ENCODE data around the gene ALPL. TPM values are rescaled to one million over a fixed set of nuclear protein-coding genes. Genes with fewer than 3 reads are reported as not detected.
A peak's percentile ranks its signal among the peaks of the same experiment; 100 is the strongest.

Gene ALPL
- total and polyA plus RNA-seq, 9 of the 15 experiments (the other 6 are each of a cell fraction or from before 2014, with no cell fraction given) = 0.04 to 0.38 (median 0.18) TPM; not detected in 4

DNA sequence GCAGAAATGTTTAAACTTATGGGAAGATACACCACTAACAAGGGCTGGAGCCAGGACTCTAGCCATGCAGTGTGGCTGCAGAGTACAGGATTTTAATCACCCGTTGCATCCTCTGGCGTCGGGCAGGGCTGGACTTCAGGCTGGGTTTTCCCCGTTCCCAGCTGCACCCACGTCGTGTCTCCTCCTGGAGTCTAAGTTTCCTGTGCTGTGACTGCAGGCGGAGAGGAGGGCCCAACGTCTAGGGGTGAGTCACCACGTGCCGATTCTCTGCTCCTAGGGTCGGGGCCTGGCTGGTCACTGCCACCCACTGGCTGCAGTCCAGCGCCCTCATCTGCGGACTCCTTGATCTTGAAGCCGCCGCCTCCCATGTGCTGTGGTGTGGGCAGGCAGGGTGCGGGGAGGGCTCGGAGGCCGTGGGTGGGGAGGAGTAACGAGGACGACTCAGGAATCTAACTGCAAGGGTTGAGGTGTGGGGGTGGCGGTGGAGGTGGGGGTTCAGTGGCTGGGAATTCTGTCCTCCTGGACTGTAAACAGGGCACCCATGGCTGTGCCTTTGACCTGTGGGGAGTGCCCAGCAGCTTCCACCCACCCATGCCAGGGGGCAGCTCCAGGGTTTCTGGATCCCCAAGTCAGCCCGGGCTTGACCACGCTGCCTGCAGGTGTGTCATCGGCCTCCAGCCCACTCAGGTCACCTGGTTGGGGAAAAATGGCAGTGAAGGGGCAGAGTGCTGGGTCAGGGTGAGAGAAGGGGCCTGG is 77.8 kb downstream of the ALPL start (continued):
- TF ChIP-seq, protein P1, sequence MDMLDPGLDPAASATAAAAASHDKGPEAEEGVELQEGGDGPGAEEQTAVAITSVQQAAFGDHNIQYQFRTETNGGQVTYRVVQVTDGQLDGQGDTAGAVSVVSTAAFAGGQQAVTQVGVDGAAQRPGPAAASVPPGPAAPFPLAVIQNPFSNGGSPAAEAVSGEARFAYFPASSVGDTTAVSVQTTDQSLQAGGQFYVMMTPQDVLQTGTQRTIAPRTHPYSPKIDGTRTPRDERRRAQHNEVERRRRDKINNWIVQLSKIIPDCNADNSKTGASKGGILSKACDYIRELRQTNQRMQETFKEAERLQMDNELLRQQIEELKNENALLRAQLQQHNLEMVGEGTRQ (CRISPR knock-in tag; IDR thresholded peaks at IDR 0.05) = peak; percentile 63; the same call in 1 of the 2 replicates
- TF ChIP-seq ZNF766 (CRISPR knock-in tag; conservative IDR thresholded peaks at IDR 0.05) (no peak), CBX5 (IDR thresholded peaks at IDR 0.05; ENCODE audit: borderline replicate concordance, low read depth) (no peak), KLF16 (IDR thresholded peaks at IDR 0.05) (no peak), E2F3 (CRISPR knock-in tag; IDR thresholded peaks at IDR 0.05) (no peak), POLR2A (conservative IDR thresholded peaks at IDR 0.05) (no peak), SOX6 (IDR thresholded peaks at IDR 0.05) (no peak), TCF7 (IDR thresholded peaks at IDR 0.05; ENCODE audit: borderline replicate concordance) (peak; percentile 88; the same call in 1 of the 2 replicates), TEAD4 (IDR thresholded peaks at IDR 0.05; ENCODE audit: low read length) (no peak), TEAD4 (CRISPR knock-in tag; IDR thresholded peaks at IDR 0.05; ENCODE audit: borderline replicate concordance) (peak; percentile 58; the same call in 1 of the 2 replicates), KLF1 (tag; IDR thresholded peaks at IDR 0.05) (no peak), LARP7 (IDR thresholded peaks at IDR 0.05) (no peak), ZNF217 (CRISPR knock-in tag; IDR thresholded peaks at IDR 0.05) (no peak), MCM5 (IDR thresholded peaks at IDR 0.05; ENCODE audit: low read depth) (no peak), PHTF2 (CRISPR knock-in tag; IDR thresholded peaks at IDR 0.05) (no peak)
- TF ChIP-seq, protein P2, sequence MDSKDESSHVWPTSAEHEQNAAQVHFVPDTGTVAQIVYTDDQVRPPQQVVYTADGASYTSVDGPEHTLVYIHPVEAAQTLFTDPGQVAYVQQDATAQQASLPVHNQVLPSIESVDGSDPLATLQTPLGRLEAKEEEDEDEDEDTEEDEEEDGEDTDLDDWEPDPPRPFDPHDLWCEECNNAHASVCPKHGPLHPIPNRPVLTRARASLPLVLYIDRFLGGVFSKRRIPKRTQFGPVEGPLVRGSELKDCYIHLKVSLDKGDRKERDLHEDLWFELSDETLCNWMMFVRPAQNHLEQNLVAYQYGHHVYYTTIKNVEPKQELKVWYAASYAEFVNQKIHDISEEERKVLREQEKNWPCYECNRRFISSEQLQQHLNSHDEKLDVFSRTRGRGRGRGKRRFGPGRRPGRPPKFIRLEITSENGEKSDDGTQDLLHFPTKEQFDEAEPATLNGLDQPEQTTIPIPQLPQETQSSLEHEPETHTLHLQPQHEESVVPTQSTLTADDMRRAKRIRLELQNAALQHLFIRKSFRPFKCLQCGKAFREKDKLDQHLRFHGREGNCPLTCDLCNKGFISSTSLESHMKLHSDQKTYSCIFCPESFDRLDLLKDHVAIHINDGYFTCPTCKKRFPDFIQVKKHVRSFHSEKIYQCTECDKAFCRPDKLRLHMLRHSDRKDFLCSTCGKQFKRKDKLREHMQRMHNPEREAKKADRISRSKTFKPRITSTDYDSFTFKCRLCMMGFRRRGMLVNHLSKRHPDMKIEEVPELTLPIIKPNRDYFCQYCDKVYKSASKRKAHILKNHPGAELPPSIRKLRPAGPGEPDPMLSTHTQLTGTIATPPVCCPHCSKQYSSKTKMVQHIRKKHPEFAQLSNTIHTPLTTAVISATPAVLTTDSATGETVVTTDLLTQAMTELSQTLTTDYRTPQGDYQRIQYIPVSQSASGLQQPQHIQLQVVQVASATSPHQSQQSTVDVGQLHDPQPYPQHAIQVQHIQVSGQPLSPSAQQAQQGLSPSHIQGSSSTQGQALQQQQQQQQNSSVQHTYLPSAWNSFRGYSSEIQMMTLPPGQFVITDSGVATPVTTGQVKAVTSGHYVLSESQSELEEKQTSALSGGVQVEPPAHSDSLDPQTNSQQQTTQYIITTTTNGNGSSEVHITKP (IDR thresholded peaks at IDR 0.05; ENCODE audit: partially characterized antibody) = no peak
- TF ChIP-seq, protein P3, sequence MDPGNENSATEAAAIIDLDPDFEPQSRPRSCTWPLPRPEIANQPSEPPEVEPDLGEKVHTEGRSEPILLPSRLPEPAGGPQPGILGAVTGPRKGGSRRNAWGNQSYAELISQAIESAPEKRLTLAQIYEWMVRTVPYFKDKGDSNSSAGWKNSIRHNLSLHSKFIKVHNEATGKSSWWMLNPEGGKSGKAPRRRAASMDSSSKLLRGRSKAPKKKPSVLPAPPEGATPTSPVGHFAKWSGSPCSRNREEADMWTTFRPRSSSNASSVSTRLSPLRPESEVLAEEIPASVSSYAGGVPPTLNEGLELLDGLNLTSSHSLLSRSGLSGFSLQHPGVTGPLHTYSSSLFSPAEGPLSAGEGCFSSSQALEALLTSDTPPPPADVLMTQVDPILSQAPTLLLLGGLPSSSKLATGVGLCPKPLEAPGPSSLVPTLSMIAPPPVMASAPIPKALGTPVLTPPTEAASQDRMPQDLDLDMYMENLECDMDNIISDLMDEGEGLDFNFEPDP (CRISPR knock-in tag; IDR thresholded peaks at IDR 0.05) = no peak
- TF ChIP-seq, protein P4, sequence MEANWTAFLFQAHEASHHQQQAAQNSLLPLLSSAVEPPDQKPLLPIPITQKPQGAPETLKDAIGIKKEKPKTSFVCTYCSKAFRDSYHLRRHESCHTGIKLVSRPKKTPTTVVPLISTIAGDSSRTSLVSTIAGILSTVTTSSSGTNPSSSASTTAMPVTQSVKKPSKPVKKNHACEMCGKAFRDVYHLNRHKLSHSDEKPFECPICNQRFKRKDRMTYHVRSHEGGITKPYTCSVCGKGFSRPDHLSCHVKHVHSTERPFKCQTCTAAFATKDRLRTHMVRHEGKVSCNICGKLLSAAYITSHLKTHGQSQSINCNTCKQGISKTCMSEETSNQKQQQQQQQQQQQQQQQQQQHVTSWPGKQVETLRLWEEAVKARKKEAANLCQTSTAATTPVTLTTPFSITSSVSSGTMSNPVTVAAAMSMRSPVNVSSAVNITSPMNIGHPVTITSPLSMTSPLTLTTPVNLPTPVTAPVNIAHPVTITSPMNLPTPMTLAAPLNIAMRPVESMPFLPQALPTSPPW (CRISPR knock-in tag; IDR thresholded peaks at IDR 0.05) = peak; percentile 70
- TF ChIP-seq, protein P5, sequence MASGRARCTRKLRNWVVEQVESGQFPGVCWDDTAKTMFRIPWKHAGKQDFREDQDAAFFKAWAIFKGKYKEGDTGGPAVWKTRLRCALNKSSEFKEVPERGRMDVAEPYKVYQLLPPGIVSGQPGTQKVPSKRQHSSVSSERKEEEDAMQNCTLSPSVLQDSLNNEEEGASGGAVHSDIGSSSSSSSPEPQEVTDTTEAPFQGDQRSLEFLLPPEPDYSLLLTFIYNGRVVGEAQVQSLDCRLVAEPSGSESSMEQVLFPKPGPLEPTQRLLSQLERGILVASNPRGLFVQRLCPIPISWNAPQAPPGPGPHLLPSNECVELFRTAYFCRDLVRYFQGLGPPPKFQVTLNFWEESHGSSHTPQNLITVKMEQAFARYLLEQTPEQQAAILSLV (tag; IDR thresholded peaks at IDR 0.05) = no peak
